Tibial artery (tissue), 4 donors: ENCODE results near the gene GTF3A.

Experiments
- DNase-seq, 2 donors: peaks; one replicate each; pipeline ENCODE4 v3.0.0-alpha.2; 2019
- H3K27ac ChIP-seq, 2 donors: fragments of 200-600 bp; sonication (generic) in 1 of 2; 1 replicate in 1 of 2; 2 replicates in 1 of 2; pipeline ENCODE4 v1.5.1; 2018 to 2019; ENCODE audit warnings: mild to moderate bottlenecking in 1 of 2
- H3K27me3 ChIP-seq, 2 donors: fragments of 200-600 bp; sonication (generic) in 1 of 2; one replicate each; pipeline versions ENCODE4 v1.5.1 to v1.6.0; 2016 to 2019
- H3K36me3 ChIP-seq, 3 donors: fragments of 200-600 bp; sonication (generic) in 2 of 3; one replicate each; pipeline ENCODE4 v1.5.1; 2016 to 2019; ENCODE audit warnings: mild to moderate bottlenecking in 2 of 3
- H3K4me1 ChIP-seq, 4 donors: fragments of 200-600 bp; sonication (generic) in 2 of 4; 1 replicate in 3 of 4; 2 replicates in 1 of 4; pipeline ENCODE4 v1.5.1; 2016 to 2019
- H3K4me3 ChIP-seq, 2 donors: fragments of 200-600 bp; sonication (generic) in 1 of 2; 1 replicate in 1 of 2; 2 replicates in 1 of 2; pipeline ENCODE4 v1.5.1; 2018 to 2019; ENCODE audit warnings: mild to moderate bottlenecking in 2 of 2
- H3K9me3 ChIP-seq, 3 donors: fragments of 200-600 bp; sonication (generic) in 1 of 3; one replicate each; pipeline ENCODE4 v1.5.1; 2016 to 2019
- CTCF ChIP-seq, 2 experiments: fragments of 200-600 bp in 1 of 2; fragments of 450-650 bp in 1 of 2; IDR thresholded peaks; one replicate each; pipeline ENCODE4 v1.5.1; 2017 to 2019; ENCODE audit warnings: antibody characterized with exemption in 2 of 2, mild to moderate bottlenecking in 1 of 2, moderate library complexity in 1 of 2
- intact Hi-C: fragments of 100-400 bp; cut with DNase I; formaldehyde crosslinking; loops from one replicate; pipeline ENCODE4 v1.15.0; 2023; ENCODE audit warnings: low total_unique reads

Gene GTF3A

GRCh38 chr13:27437126-27437525, 12.7 kb downstream of the GTF3A start:
- Histone ChIP-seq H3K36me3 (peaks cover 43 to 80% (median 69%) of the 10 kb centered on the region in 3 donors), H3K9me3 (no peaks in the 10 kb centered on the region), H3K4me3 (no peak overlapping the region), H3K27me3 (no peaks in the 10 kb centered on the region), H3K27ac (no peak overlapping the region), H3K4me1 (no peaks in the 10 kb centered on the region)
- no peak for TF ChIP-seq CTCF (IDR thresholded peaks at IDR 0.05)
- no peak for DNase-seq
- intact Hi-C loops: no loop called here

GRCh38 chr13:27440408-27440807, 16.0 kb downstream of the GTF3A start:
- H3K27ac ChIP-seq: no peak overlapping the region
- peaks cover 0 to under 1% (median 0%) of the 10 kb centered on the region in 4 donors for H3K4me1 ChIP-seq
- no peak for TF ChIP-seq CTCF (IDR thresholded peaks at IDR 0.05)
- H3K27me3 ChIP-seq: no peaks in the 10 kb centered on the region
- no peak overlapping the region for H3K4me3 ChIP-seq
- peaks cover 26 to 54% (median 51%) of the 10 kb centered on the region in 3 donors for H3K36me3 ChIP-seq
- intact Hi-C loops: no loop called here
- DNase-seq: no peak
- no peaks in the 10 kb centered on the region for H3K9me3 ChIP-seq

- H3K27ac ChIP-seq: no peak overlapping the region
- TF ChIP-seq CTCF (IDR thresholded peaks at IDR 0.05): no peak
- no peak overlapping the region for H3K4me3 ChIP-seq
- peaks cover 19 to 41% (median 39%) of the 10 kb centered on the region in 3 donors for H3K36me3 ChIP-seq
- intact Hi-C loops: no loop called here
- DNase-seq: no peak
- no peaks in the 10 kb centered on the region for H3K9me3 ChIP-seq
- H3K4me1 ChIP-seq: peaks cover 0 to 6% (median 0%) of the 10 kb centered on the region in 4 donors
- H3K27me3 ChIP-seq: no peaks in the 10 kb centered on the region
Measured at GRCh38 chr13:27442071-27442647, 17.7 kb downstream of the GTF3A start.

GRCh38 chr13:27442797-27443196, 18.4 kb downstream of the GTF3A start:
- H3K27ac ChIP-seq: no peak overlapping the region
- DNase-seq: no peak
- H3K4me1 ChIP-seq: peaks cover 0 to 10% (median 0%) of the 10 kb centered on the region in 4 donors
- peaks cover 19 to 37% (median 33%) of the 10 kb centered on the region in 3 donors for H3K36me3 ChIP-seq
- TF ChIP-seq CTCF (IDR thresholded peaks at IDR 0.05): no peak
- H3K4me3 ChIP-seq: no peak overlapping the region
- no peaks in the 10 kb centered on the region for H3K9me3 ChIP-seq
- no peaks in the 10 kb centered on the region for H3K27me3 ChIP-seq
- intact Hi-C loops: no loop called here

- no peak for DNase-seq
- no peaks in the 10 kb centered on the region for H3K9me3 ChIP-seq
- H3K4me3 ChIP-seq: no peak overlapping the region
- H3K27ac ChIP-seq: no peak overlapping the region
- intact Hi-C loops: no loop called here
- TF ChIP-seq CTCF (IDR thresholded peaks at IDR 0.05): no peak
- peaks cover 0 to 10% (median 4%) of the 10 kb centered on the region in 3 donors for H3K36me3 ChIP-seq
- H3K4me1 ChIP-seq: peaks cover 0 to 31% (median 16%) of the 10 kb centered on the region in 4 donors
- H3K27me3 ChIP-seq: no peaks in the 10 kb centered on the region
Measured at GRCh38 chr13:27446986-27447583, 22.7 kb downstream of the GTF3A start.
